DOHH2 (cell line): Measurements from ENCODE around the gene BAG5.

Source experiments
- EZH2phosphoT487 ChIP-seq: fragments of 200-600 bp; sonication (generic); IDR thresholded peaks from 2 replicates; pipeline ENCODE4 v1.6.1; 2017; ENCODE audit warnings: borderline replicate concordance, mild to moderate bottlenecking, antibody characterized with exemption, low read length, moderate library complexity, mixed read lengths
- TF ChIP-seq, protein P1 (sequence below): fragments of 200-600 bp; sonication (generic); IDR thresholded peaks from one replicate; pipeline ENCODE4 v1.5.1; 2014; ENCODE audit warnings: antibody characterized with exemption, mild to moderate bottlenecking, low read depth, low read length; ENCODE audit not compliant: poor library complexity, severe bottlenecking

DNA sequence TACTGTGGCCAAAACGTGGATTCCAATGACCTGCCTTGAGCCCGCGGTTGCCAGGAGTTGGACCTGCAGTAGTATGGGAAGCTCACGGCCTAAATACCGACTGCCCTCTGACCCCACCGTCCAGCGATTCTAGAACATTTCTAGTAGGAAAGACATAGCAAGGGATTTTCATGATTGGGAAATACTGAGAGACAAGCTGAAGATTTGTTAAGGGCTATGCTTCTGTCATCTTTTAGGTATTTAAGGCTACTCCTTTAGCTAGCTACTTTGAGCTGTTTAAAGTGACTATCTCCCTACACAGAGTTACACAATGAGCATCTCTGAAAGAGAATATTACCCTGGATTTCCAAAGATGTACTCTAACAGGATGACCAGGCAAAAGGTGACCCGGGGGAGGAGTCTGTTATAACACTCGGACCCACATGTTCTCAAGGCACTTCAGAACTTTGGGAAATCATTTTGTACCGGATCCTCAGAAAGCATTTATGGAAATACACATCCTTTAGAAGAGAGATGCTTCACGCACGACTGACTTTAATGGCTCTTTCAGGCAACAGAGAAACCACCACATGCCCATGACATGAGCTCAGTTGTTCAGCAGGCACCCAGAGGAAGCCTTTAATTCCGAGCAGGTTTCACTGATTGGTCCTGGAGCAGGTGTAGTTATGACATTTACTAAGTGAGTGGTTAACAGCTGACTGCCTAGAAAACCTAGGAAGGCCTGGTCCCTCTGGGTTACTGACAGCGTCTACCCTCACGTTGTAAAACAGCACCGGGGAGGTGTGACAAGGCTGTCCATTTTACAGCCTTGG, 4.2 kb downstream of the BAG5 start:
- TF ChIP-seq, protein P1, sequence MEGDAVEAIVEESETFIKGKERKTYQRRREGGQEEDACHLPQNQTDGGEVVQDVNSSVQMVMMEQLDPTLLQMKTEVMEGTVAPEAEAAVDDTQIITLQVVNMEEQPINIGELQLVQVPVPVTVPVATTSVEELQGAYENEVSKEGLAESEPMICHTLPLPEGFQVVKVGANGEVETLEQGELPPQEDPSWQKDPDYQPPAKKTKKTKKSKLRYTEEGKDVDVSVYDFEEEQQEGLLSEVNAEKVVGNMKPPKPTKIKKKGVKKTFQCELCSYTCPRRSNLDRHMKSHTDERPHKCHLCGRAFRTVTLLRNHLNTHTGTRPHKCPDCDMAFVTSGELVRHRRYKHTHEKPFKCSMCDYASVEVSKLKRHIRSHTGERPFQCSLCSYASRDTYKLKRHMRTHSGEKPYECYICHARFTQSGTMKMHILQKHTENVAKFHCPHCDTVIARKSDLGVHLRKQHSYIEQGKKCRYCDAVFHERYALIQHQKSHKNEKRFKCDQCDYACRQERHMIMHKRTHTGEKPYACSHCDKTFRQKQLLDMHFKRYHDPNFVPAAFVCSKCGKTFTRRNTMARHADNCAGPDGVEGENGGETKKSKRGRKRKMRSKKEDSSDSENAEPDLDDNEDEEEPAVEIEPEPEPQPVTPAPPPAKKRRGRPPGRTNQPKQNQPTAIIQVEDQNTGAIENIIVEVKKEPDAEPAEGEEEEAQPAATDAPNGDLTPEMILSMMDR = no peak
- no peak for TF ChIP-seq EZH2phosphoT487
